Liver (tissue), 9 donors: Measurements from ENCODE around the gene ANKMY1. TPM values are rescaled to one million over a fixed set of nuclear protein-coding genes. Genes with fewer than 3 reads are reported as not detected.

ENCODE experiments used
- DNase-seq: peaks from one replicate; pipeline ENCODE4 v3.0.0-alpha.2; 2017; ENCODE audit warnings: low spot score
- H3K27ac ChIP-seq, 2 donors: one replicate each; pipeline ENCODE4 v1.7.0; 2013; ENCODE audit warnings: inconsistent platforms in 2 of 2, low read length in 2 of 2, control low read depth in 1 of 2, low read depth in 1 of 2, mild to moderate bottlenecking in 1 of 2
- H3K27me3 ChIP-seq, 4 donors: one replicate each; pipeline versions ENCODE4 v1.6.1 to v1.7.0; 2013; ENCODE audit warnings: low read length in 3 of 4, inconsistent platforms in 1 of 4, mild to moderate bottlenecking in 1 of 4, moderate library complexity in 1 of 4; ENCODE audit not compliant: control insufficient read depth in 4 of 4, insufficient read depth in 4 of 4
- H3K36me3 ChIP-seq, 4 donors: one replicate each; pipeline versions ENCODE4 v1.6.1 to v1.7.0; 2013; ENCODE audit warnings: low read length in 3 of 4, mild to moderate bottlenecking in 3 of 4, low read depth in 1 of 4, moderate library complexity in 1 of 4; ENCODE audit not compliant: control insufficient read depth in 4 of 4, insufficient read depth in 3 of 4
- H3K4me1 ChIP-seq, 4 donors: one replicate each; pipeline versions ENCODE4 v1.6.1 to v1.7.0; 2013; ENCODE audit warnings: low read length in 3 of 4, mild to moderate bottlenecking in 3 of 4, moderate library complexity in 1 of 4; ENCODE audit not compliant: control insufficient read depth in 4 of 4, insufficient read depth in 4 of 4
- H3K4me3 ChIP-seq, 3 donors: one replicate each; pipeline versions ENCODE4 v1.6.1 to v1.7.0; 2013; ENCODE audit warnings: low read length in 3 of 3, control low read depth in 1 of 3, low read depth in 1 of 3, mild to moderate bottlenecking in 1 of 3
- H3K9ac ChIP-seq, 2 donors: one replicate each; pipeline ENCODE4 v1.7.0; 2013; ENCODE audit warnings: low read length in 2 of 2, mild to moderate bottlenecking in 2 of 2, moderate library complexity in 2 of 2, control low read depth in 1 of 2, low read depth in 1 of 2
- H3K9me3 ChIP-seq, 4 donors: one replicate each; pipeline versions ENCODE4 v1.6.1 to v1.7.0; 2013; ENCODE audit warnings: low read length in 3 of 4; ENCODE audit not compliant: control insufficient read depth in 4 of 4
- ATF3 ChIP-seq: IDR thresholded peaks from 2 replicates; pipeline ENCODE4 v1.6.1; 2016; ENCODE audit warnings: antibody characterized with exemption
- CTCF ChIP-seq: fragments of 150-350 bp; IDR thresholded peaks from 2 replicates; pipeline ENCODE4 v1.5.1; 2017; ENCODE audit warnings: improper control_type of control experiment, low read depth, low read length; ENCODE audit not compliant: missing input control
- FOXA1 ChIP-seq: IDR thresholded peaks from 2 replicates; pipeline ENCODE4 v1.6.1; 2016; ENCODE audit warnings: antibody characterized with exemption
- FOXA2 ChIP-seq: IDR thresholded peaks from 2 replicates; pipeline ENCODE4 v1.6.1; 2016; ENCODE audit warnings: antibody characterized with exemption
- GABPA ChIP-seq, 2 donors: IDR thresholded peaks in 1 of 2; conservative IDR thresholded peaks in 1 of 2; 2 replicates each; pipeline ENCODE4 v1.6.1; 2016; ENCODE audit warnings: antibody characterized with exemption in 2 of 2, mild to moderate bottlenecking in 1 of 2, moderate library complexity in 1 of 2
- JUND ChIP-seq, 2 donors: IDR thresholded peaks; 2 replicates each; pipeline ENCODE4 v1.6.1; 2016; ENCODE audit warnings: antibody characterized with exemption in 2 of 2
- MAX ChIP-seq: IDR thresholded peaks from 2 replicates; pipeline ENCODE4 v1.6.1; 2016; ENCODE audit warnings: antibody characterized with exemption
- NR2F2 ChIP-seq: IDR thresholded peaks from 2 replicates; pipeline ENCODE4 v1.6.1; 2016; ENCODE audit warnings: antibody characterized with exemption
- REST ChIP-seq: IDR thresholded peaks from 2 replicates; pipeline ENCODE4 v1.6.1; 2016; ENCODE audit warnings: antibody characterized with exemption, mild to moderate bottlenecking
- RXRA ChIP-seq, 2 donors: IDR thresholded peaks; 2 replicates each; pipeline ENCODE4 v1.6.1; 2017 to 2018; ENCODE audit warnings: antibody characterized with exemption in 2 of 2, mild to moderate bottlenecking in 1 of 2
- SP1 ChIP-seq: IDR thresholded peaks from 2 replicates; pipeline ENCODE4 v1.6.1; 2018; ENCODE audit warnings: antibody characterized with exemption, mild to moderate bottlenecking
- TAF1 ChIP-seq: conservative IDR thresholded peaks from 2 replicates; pipeline ENCODE4 v1.6.1; 2016; ENCODE audit warnings: antibody characterized with exemption, mild to moderate bottlenecking
- YY1 ChIP-seq: IDR thresholded peaks from 2 replicates; pipeline ENCODE4 v1.6.1; 2016; ENCODE audit warnings: antibody characterized with exemption, mild to moderate bottlenecking
- ZBTB33 ChIP-seq: IDR thresholded peaks from 2 replicates; pipeline ENCODE4 v1.6.1; 2016; ENCODE audit warnings: antibody characterized with exemption
- WGBS: extraction: QIAGEN DNeasy Blood & Tissue Kit; methylation state at CpG from one replicate; pipeline ENCODE4 v1.1.7; 2013; 5-methylcytosine and 5-hydroxymethylcytosine counted together
- polyA plus RNA-seq, 2 donors: library from polyadenylated mRNA; stranded (reverse) in 1 of 2; unstranded in 1 of 2; fragments of 200-250 nt in 1 of 2; fragments of >200 nt in 1 of 2; fragmentation: Nextera tagmentation in 1 of 2; extraction: Ambion mirVana in 1 of 2; gene quantifications; one replicate each; pipeline versions ENCODE4 v1.2.1 to v1.2.3, GENCODE V29; 2013 to 2015
- total RNA-seq, 2 donors: library from RNA; depleted of rRNA; stranded (reverse); fragments of >200 nt; gene quantifications; one replicate each; pipeline ENCODE4 v1.2.3, GENCODE V29; 2014
- donor health status: healthy.
- donor health status: healthy.
- donor health status: healthy.
- donor health status: healthy.
- donor health status: healthy.

Gene ANKMY1
- total and polyA plus RNA-seq, 4 donors: 2.5 to 12.8 (median 4.2) TPM

GRCh38 chr2:240501531-240501991 is 56.2 kb downstream of the ANKMY1 start:
- 94% methylated on average over 13 of the region's 13 CpGs for WGBS
- Histone ChIP-seq H3K4me1 (no peaks in the 10 kb centered on the region), H3K27ac (no peak overlapping the region), H3K27me3 (no peaks in the 10 kb centered on the region), H3K36me3 (peaks cover 0 to 18% (median 5%) of the 10 kb centered on the region in 4 donors), H3K9me3 (no peaks in the 10 kb centered on the region), H3K4me3 (no peak overlapping the region), H3K9ac (no peak overlapping the region)
- TF ChIP-seq ZBTB33 (no peak), YY1 (no peak), MAX (no peak), FOXA2 (no peak), CTCF (no peak), RXRA (IDR thresholded peaks at IDR 0.05) (no peak), JUND (IDR thresholded peaks at IDR 0.05) (no peak), FOXA1 (no peak)
- peak; percentile 22 for DNase-seq

- TF ChIP-seq TAF1 (no peak), JUND (IDR thresholded peaks at IDR 0.05) (no peak)
- Histone ChIP-seq H3K9me3 (no peaks in the 10 kb centered on the region), H3K27me3 (no peaks in the 10 kb centered on the region), H3K36me3 (peaks cover 0 to 21% (median 5%) of the 10 kb centered on the region in 4 donors), H3K27ac (no peak overlapping the region), H3K9ac (no peak overlapping the region), H3K4me3 (no peak overlapping the region), H3K4me1 (no peaks in the 10 kb centered on the region)
- 97% methylated on average over 24 of the region's 24 CpGs for WGBS
- peak; percentile 24 for DNase-seq
Observed at GRCh38 chr2:240500561-240501423, 57.0 kb downstream of the ANKMY1 start.

- H3K9me3 ChIP-seq: no peaks in the 10 kb centered on the region
- H3K27ac ChIP-seq: no peak overlapping the region
- no peaks in the 10 kb centered on the region for H3K4me1 ChIP-seq
- H3K27me3 ChIP-seq: no peaks in the 10 kb centered on the region
- H3K36me3 ChIP-seq: peaks cover 0 to 21% (median 5%) of the 10 kb centered on the region in 4 donors
- DNase-seq: peak; percentile 23
- H3K4me3 ChIP-seq: no peak overlapping the region
- no peak overlapping the region for H3K9ac ChIP-seq
- 97% methylated on average over 32 of the region's 32 CpGs for WGBS
- no peak for TF ChIP-seq REST
- TF ChIP-seq GABPA (IDR thresholded peaks at IDR 0.05 in 1 of 2, conservative IDR thresholded peaks at IDR 0.05 in 1 of 2): no peak
- no peak for TF ChIP-seq ZBTB33
- TF ChIP-seq SP1: no peak
- no peak for TF ChIP-seq YY1
- no peak for TF ChIP-seq RXRA (IDR thresholded peaks at IDR 0.05)
- no peak for TF ChIP-seq ATF3
- no peak for TF ChIP-seq NR2F2
Observed at GRCh38 chr2:240499309-240500301, 58.2 kb downstream of the ANKMY1 start.
